Measurements from ENCODE around the gene MEX3B.

- no peak for TF ChIP-seq CTCF (IDR thresholded peaks at IDR 0.05)
- TF ChIP-seq POLR2A (IDR thresholded peaks at IDR 0.05): no peak
Observed at GRCh38 chr15:82052751-82053150, 6.9 kb upstream of the MEX3B start.
